GM19035 (cell line): Measurements from ENCODE around the gene P2RY6.

Source experiments
- ATAC-seq: cut with Tn5 transposase; IDR thresholded peaks from one replicate; pipeline ENCODE4 v1.9.1; 2021; ENCODE audit not compliant: unreplicated experiment

P2RY6 gene

DNA sequence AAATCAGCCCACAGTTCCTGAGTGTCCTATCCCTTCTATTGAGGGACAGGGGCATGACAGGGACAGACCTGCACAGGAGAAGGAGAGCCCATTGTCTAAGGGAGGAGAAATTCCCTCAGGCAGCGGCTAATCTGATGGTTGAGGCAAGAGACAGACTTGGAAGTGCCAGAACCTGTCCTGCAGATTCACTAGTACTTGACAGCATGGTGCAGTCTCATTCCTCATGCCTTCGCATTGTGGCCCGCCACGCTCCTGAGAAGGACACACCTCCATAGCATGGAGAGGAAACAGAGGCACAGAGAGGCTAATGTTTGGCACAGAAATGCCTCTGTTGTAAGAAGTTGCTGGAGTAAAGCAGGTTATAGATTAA, 3.2 kb downstream of the P2RY6 start:
- no peak for ATAC-seq

DNA sequence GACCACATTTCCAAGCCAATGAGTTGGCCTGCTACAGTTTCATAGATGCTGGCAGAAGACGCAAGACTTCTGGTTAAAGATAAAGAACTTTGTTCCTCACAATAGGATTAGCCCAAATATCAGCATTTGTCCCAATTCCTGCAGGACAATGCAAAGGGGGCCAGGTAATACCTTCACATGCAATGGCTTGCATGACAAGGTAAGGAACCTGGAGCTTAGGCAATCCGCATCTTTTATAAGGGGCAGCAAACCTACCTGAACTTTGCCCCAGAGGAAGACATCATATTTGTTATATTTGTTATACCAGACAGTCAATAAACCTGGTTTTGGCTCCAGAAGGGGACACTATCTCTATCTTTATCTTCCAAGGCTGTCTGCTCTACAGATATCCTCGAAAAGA, 5.3 kb downstream of the P2RY6 start:
- no peak for ATAC-seq

DNA sequence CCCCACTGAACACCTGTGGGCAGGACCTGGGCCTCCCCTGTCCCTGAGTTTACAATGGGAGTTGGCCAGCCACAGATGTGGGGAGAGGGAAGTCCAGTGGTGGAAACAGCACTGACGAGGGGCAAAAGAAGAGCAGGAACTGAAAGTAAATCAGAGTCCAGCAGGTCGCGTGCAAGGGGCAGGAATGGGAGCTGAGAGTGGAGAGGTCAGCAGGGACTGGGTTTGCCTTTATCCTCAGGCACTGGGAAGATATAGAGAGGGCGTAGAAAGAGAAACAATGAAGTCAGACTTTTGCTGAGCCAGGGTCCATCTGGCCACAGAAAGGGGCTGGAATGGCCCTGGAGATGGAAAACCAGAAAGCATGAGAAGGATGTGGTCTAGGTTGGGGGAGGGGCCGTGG, 8.5 kb downstream of the P2RY6 start:
- no peak for ATAC-seq

DNA sequence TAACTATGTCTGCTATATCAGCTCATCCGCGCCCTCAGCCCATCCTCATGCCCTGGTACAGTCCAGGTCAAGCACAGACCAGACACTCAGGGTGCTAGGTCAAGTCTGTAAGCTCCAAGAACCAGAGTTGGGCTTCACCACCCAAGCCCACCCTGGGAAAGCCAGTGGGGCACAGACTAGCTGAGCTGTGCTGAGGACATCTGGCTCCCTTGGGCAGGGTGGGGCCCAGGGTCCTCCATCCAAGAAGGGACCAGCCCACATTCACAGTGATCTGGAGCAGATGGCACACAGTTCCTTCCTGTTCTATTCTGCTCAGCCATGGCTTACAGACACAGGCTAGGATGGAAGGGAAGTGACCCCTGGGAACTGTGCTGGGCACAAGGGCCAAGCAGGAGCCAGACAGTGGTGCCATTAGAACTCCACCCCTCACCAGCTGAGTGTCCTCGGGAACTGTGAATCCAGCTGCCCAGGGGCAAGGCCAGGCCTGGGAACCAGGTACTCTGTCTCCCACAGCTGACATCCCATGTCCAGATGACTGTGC, 9.1 kb downstream of the P2RY6 start:
- no peak for ATAC-seq

DNA sequence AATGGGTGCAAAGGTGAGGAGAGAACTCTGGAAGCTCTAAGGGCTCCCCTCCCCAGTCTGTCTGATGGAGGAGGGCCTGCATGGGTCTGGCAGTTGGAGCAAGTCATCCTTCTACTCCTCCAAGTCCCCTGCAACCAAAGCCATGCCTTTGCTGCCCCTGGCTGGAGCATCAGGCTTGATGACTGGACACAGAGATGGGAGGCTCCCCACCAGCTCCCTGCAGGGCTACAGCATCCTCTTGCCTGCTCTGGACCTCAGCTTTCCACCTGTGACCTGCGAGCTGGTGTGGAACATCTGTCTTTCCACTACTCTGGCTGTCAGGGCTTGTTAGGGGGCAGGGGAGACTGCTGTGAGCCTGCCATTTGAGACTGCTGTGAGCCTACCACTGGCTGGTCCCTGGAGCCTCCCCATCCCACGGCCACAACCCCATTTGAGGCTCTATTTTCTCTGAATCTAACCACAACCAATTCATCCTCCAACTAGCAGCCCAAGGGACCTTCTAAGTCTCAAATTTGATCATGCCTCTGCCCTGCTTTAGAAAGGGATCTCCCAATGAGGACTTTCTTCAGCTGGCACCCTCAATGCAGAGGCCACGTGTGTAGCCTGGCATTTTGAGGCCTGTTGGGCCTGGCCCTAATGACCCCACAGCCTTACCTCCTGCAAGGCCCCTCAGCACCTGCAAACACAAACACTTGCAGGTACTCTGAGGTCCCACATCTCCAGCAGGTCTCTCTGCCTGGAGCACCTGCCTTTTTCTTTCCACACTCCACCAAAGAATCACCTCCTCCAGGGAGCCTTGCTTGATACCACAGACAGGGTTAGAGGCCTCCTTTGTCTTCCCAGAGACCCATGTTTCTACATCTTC, 9.9 kb downstream of the P2RY6 start:
- no peak for ATAC-seq

DNA sequence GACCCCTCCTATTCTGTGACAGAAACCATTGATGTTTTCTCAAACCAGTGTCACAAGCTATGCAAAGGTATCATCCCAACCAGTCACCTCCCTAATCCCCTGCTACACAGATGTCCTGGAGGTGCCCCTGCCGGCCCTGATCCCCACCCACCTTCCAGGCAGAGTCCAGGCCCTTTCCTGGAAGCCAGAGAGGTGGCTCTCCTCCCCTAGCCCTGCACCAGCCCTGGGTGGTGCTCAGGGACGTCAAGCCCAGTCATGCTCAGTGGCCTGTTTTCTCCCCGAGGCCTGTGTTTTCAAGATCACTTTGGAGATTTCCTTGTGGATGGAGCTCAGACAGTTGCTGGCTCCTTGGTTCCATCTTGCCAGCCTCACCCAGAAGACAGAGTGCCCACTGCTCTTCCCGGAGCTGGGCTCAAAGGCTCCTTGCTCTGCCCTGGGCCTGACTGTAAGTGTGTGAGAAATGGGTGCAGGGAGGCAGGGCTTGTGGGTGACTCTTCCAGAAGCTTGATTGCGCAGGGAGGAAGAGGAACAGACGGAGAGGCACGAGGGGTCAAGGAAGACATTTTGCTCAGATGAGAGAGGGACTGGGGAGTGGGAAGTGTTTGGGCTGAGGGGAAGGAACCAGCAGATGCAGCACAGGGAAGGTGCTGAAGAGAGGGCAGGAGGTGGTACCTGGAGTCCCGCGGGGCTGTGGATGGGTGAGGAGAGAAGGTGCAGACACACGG, 11.3 kb downstream of the P2RY6 start:
- ATAC-seq, result no peak

DNA sequence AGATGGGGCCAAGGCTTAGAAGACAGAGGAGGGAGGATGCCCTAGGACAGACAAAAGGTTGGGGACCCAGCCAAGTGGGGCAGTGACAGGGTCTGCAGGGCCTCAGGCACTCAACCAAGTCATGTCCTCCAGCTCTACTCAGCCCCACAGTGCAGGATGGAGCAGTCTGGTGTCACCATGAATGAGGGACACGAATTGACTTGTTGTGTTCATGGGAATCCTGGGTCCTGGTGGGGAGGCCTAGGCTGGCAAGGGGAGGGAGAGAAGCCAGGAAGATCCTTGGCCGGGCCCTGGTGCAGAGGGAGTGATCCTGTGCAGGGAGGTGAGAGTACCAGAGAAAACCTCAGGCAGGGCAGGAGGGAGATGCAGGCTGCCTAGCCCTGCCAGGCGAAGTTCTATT, 12.0 kb downstream of the P2RY6 start:
- ATAC-seq, result no peak

DNA sequence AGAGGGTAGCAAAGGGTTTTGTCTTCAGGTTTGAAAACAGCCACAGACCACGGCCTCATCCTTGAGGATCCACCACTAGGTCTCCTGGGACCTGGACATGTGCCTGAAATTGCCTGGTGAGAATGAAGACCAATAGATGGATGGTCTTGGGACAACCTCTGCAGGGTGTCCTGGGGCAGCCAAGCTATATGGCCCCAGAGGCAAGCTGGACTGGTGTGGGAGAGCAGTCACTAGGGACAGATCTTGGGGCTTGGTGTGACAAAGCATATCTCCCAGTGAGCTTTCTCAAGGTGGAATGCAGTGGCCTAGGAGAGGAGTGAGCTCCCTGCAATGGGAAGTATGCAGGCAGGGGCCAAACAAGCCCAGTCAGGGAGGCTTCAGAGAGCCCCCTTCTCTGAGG, 13.6 kb downstream of the P2RY6 start:
- no peak for ATAC-seq

DNA sequence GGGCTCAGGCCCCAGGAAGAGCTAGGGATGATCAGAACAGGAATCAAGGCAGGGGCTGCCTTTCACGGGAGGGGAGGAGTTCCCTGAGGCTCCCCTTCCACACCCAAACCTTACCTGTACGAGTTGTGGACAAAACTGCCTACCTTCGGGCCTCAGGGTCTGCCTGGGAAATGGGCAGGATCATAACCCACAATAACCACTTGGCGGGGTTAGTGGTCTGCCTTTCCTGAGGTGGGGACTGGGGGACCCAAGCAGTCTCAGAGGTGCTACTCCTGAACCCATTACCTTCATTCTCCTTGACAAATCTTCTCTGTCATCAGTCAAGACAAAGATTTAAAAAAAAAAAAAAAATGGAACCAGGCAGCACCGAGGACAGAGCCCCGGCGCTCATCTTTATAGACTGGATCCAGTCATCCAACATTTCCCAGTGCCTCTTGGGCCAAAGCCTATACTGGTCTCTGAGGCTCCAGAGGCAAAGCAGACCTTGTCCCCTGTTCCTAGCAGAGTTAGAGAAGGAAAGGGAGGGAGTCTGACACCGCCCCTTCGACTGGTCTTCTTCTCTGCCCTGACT, 14.2 kb downstream of the P2RY6 start:
- no peak for ATAC-seq

DNA sequence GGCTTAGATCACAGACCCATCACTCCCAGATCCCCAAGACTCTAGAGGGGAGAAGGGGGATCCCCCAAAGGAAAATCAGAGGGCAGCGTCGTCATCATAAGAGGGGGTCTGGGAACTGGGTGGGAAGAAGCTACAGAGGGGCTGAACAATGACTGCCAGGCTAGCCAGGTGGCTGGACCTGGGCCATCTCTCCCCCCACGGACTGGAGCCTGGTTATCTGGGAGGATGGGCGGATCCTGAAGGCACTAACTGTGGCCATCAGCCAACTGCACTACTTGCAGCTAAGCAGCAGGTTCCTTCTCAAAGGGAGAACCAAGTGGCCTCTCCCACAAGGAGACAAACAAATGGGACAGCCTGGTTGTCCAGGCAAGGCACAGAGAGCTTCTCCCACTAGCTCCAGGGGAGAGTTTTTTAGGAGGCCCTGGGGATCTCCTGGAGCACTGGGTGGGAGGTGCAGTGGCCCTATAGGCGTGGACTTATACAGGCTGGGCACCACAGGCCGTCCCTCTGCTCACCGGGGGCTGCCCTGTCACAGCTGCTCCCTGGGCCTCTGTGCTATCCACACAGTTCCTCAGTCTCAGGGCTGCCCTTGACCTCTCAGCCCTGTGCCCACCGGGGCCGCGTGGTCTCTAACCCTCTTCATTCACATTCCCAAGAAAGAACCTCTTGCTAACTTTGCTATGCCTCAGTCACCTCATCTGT, 15.4 kb downstream of the P2RY6 start:
- no peak for ATAC-seq

DNA sequence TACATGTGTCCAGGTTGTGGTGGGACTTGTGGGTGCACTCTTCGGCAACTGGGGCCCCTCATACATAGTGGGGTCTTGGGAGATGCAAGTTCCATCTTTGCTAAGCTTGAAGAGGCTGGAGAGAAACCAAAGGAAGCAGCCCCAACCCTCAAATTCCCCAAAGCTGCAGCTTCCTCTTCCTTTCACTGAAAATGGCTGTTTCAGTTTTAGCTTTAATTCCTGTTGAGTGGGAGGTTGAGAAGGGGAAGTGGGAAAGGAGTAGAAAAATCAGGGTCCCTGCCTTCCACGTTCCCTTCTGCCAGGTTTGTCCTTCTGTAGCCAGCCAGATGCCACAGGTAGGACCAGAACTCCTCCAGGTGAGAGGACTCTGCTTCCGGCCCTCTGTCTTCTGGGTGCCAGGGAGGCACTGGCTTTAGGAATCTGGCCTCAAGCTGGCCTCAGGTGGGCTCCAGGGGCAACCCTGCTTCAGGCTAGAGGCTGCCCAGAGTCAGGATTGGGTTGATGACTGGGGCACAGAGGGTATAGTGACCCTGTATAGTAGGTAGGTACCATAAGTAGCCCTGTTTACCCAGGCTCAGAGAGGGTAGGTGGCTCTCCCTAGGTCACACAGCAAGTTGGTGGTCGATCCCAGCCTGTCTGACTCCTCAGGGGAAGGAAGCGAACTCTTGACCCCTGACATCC, 16.2 kb downstream of the P2RY6 start:
- no peak for ATAC-seq

DNA sequence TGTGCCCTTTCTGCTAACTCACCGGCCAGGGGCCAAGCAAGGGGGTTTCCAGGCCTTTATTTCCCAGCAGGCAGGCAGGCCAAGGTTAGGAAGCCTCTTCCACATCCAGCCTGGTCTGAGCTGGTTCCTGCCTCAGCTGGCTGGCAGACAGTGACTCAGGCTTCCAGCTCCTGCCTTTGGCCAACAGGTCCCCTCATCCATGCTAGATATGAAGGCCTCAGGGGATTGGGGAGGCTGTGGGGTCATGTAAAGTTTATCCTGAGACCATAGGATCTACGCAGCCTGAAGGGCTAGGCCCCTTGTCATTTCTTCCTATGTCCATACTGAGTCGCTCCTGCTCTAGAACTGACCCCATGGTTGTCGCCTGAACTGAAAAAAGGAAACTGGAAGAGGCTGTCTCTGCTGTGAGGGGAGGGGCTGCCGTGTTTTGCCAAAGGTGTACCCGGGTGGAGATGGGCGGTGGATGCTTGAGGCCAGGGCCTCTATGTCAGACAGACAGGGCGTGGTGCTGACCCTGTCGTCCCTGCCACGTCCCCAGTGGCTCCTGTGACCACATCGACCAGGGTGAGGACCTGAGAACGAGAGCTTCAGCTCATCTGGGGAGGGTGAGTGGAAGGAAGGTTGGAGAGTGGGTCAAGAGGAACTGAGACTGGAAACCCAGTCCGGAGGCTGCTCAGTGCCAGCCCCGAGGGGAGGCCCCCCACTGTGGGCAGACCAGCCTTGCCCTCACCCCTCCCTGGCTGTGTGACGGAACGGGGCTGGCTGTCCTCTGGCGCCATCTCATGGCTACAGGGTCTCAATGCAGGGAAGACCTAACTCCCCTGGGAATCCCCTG, 17.0 kb downstream of the P2RY6 start:
- ATAC-seq, result peak; percentile 67

DNA sequence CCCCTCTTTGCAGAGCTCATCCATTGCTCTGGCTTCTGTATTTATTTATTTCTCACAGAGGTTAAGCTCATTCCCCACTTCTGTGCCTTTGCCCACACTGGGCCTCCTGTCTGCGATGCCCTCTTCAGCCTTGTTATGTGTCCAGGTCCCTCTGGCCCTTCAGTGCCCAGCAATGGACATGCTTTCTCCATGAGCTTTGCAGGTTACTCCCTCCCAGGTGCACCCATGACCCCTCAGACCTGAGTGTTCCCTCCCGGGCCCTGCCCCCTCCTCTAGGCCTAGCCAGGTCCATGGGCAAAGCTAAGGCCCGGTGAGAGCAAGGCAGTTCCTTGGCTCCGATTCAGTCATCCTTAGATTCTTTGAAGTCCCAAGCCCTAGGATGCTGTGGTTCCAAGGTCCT, 18.4 kb downstream of the P2RY6 start:
- no peak for ATAC-seq

DNA sequence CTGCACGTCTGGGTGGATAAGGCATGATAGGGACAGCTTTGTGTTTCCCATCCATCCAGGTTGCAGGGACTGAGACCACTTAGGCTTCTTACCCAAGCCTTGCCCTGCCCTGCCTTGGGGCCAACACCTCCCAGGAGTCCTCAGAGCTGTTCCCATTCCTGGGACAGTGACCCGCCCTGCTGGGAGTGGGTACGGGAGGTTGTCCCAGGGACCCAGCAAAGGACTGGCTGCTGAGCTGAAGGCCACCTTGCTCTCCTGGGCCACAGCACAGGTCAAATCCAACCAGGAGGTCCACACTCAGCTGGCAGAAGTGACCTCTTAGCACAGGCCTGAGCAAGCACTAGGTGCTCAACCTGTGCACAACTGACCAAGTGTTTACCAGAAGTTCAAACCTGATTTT, 19.1 kb downstream of the P2RY6 start:
- no peak for ATAC-seq

DNA sequence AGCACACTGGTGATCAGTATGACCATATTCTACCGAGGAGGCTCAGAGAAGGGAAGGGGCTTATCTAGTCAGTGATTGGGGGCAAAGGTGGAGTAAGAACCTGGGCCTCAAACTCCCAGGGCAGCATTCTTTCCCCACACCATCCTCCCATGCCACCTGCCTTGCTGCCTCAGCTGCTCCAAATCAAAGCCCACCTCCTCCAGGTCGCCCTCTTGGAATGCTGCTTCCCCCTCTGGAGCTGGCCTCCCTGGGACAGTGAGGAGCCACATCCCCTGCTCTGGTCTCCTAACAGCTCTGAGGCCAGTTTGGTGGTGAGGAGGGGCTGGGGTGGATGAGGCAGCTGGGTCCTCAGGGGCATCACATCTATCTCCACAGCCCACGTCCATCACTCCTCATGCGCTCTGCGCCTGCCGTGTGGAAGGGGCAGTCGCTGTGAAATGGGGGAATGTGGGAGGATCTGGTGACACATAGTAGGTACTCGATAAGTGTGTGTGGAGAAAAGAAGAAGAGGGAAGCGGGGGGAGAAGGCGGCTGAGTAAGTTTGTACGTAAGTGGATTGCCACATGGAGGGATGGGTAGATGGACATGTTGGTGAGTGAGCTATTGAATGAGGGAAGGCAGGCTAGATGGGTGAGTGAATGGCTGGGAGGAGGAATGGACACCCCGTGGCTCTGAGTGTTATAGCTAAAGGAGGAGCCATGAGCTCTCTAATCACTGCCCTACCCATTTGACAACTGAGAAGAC, 19.8 kb downstream of the P2RY6 start:
- ATAC-seq, result no peak

DNA sequence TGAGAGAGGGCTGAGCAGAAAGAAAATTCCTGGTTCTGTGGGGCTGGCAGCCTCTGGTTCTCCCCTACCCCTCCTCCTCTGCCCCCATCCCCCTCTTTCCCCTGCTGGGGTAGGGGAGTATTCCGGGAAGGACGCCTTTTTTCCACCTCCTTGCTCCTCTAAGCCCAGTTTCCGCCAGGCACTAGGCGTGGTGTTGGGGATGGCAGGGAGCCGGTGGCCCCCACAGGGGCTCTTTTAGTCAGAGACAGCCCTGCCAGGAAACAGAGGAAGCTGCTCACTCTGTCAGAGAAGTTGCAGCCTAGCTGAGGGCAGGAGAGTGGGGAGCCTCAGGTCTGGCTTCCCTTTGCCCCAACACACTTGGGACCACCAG, 20.4 kb downstream of the P2RY6 start:
- no peak for ATAC-seq

DNA sequence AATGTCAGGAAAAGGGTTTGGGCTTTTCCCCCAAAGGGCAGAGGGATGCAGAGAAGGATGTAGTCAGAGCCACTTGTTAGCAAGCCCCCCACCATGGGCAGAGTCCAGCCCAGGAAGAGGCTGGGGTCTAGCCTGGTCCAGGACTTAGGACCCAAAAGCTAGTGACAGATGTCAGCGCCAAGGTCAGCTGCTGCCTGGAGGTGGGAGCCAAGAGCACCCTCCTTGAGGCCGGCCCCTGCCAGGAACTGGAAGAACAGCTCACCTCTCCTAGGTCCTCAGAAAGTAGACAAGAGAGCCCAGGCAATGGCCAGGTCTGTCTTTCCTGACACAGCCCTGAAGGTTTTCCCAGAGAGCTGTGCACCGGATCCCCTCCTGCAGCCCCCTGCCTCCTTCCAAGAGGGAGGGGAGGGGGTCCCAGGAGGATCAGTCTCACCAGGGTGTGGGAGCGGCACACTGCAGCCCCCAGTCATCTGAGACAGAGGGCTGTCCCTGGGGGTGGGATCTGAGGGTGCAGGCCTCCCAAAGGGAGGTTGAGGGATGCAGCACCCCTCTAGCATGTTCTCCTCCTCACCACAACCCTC, 21.3 kb downstream of the P2RY6 start:
- no peak for ATAC-seq

DNA sequence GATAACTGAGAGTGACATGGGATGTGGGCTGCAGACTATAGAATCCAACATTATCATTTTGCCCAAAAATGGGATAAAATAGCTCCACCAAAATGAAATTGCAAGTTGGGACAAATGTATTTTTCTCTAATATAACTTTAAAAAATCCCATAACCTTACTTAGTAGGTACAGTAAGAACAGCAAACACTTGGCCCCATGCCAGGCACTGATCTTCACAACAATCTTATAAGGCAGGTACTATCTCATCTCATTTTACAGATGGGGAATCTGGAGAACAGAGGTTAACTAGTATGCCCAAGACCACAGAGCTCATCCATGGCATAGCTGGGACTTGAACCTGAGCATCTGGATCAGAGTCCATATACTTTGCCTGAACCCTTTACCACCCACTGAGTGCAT, 22.5 kb downstream of the P2RY6 start:
- ATAC-seq, result no peak
